Parathyroid adenoma (tissue), 2 donors: Measurements from ENCODE around the gene CNTN4.
A peak's percentile ranks its signal among the peaks of the same experiment; 100 is the strongest.

ENCODE experiments used
- H2AFZ ChIP-seq: fragments of 300-600 bp; sonication (generic); one replicate; pipeline ENCODE4 v1.7.0; 2017; ENCODE audit warnings: antibody characterized with exemption, mild to moderate bottlenecking
- H3K27ac ChIP-seq: fragments of 300-600 bp; sonication (generic); one replicate; pipeline ENCODE4 v1.7.0; 2017
- H3K27me3 ChIP-seq: fragments of 300-600 bp; sonication (generic); one replicate; pipeline ENCODE4 v1.7.0; 2017; ENCODE audit warnings: low read length; ENCODE audit not compliant: control insufficient read depth, insufficient read depth
- H3K36me3 ChIP-seq: fragments of 300-600 bp; sonication (generic); one replicate; pipeline ENCODE4 v1.7.0; 2017; ENCODE audit warnings: low read length; ENCODE audit not compliant: control insufficient read depth, insufficient read depth
- H3K4me1 ChIP-seq: fragments of 300-600 bp; sonication (generic); one replicate; pipeline ENCODE4 v1.7.0; 2017; ENCODE audit warnings: control low read depth
- H3K4me2 ChIP-seq: fragments of 300-600 bp; sonication (generic); one replicate; pipeline ENCODE4 v1.7.0; 2017; ENCODE audit warnings: low read length
- H3K4me3 ChIP-seq: fragments of 300-600 bp; sonication (generic); one replicate; pipeline ENCODE4 v1.7.0; 2017; ENCODE audit warnings: low read depth, low read length
- H3K79me2 ChIP-seq: fragments of 300-600 bp; sonication (generic); one replicate; pipeline ENCODE4 v1.7.0; 2017; ENCODE audit warnings: control low read depth
- H3K9ac ChIP-seq: fragments of 300-600 bp; sonication (generic); one replicate; pipeline ENCODE4 v1.7.0; 2017; ENCODE audit warnings: mild to moderate bottlenecking
- H3K9me3 ChIP-seq: fragments of 300-600 bp; sonication (generic); one replicate; pipeline ENCODE4 v1.7.0; 2017; ENCODE audit warnings: low read length; ENCODE audit not compliant: control insufficient read depth
- CTCF ChIP-seq: fragments of 300-600 bp; sonication (generic); IDR thresholded peaks from one replicate; pipeline ENCODE4 v1.7.0; 2017; ENCODE audit warnings: antibody characterized with exemption, mild to moderate bottlenecking
- donor health status: primary hyperparathyroidism.

Gene CNTN4

GRCh38 chr3:2838546-2839157 is 740.0 kb downstream of the CNTN4 start:
- H3K27ac ChIP-seq: no peak overlapping the region
- H3K4me2 ChIP-seq: no peak overlapping the region
- H3K4me3 ChIP-seq: no peak overlapping the region
- H3K4me1 ChIP-seq: peaks cover 9% of the 10 kb centered on the region
- no peak for TF ChIP-seq CTCF
- no peaks in the 10 kb centered on the region for H3K79me2 ChIP-seq
- H3K27me3 ChIP-seq: no peaks in the 10 kb centered on the region
- H3K36me3 ChIP-seq: no peaks in the 10 kb centered on the region
- H3K9ac ChIP-seq: no peak overlapping the region
- H3K9me3 ChIP-seq: no peaks in the 10 kb centered on the region
- no peak overlapping the region for H2AFZ ChIP-seq

DNA sequence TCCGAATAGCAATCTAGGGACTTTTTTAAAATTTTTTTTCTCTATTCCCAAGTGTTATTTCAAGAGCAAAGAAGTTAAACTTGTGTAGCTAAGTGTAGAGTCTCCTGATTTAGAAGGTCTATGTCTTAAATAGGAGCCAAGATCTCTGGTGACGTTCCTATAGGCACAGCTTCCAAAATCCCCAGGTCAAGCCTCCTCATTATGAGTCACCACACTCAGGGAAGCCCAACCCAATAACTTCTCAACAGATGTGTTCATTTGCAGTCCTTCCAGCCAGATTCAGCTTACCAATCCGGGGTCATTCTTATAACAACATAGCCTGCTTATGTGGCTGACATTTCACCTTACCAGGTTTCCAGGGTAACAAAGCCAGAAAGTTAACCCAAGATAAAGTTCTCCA is 741.2 kb downstream of the CNTN4 start:
- Histone ChIP-seq H3K9ac (no peak overlapping the region), H3K36me3 (no peaks in the 10 kb centered on the region), H3K4me1 (peaks cover 9% of the 10 kb centered on the region), H3K27me3 (no peaks in the 10 kb centered on the region), H3K4me3 (no peak overlapping the region), H2AFZ (no peak overlapping the region), H3K9me3 (no peaks in the 10 kb centered on the region), H3K27ac (no peak overlapping the region), H3K79me2 (no peaks in the 10 kb centered on the region), H3K4me2 (no peak overlapping the region)
- no peak for TF ChIP-seq CTCF

GRCh38 chr3:2847062-2847841 is 748.6 kb downstream of the CNTN4 start:
- Histone ChIP-seq H3K9ac (no peak overlapping the region), H3K4me2 (no peak overlapping the region), H3K4me3 (no peak overlapping the region), H3K4me1 (peaks cover 16% of the 10 kb centered on the region), H3K27me3 (no peaks in the 10 kb centered on the region), H3K9me3 (no peaks in the 10 kb centered on the region), H3K27ac (peak overlapping the region; percentile 25), H3K79me2 (no peaks in the 10 kb centered on the region), H2AFZ (peak overlapping the region; percentile 44), H3K36me3 (no peaks in the 10 kb centered on the region)
- TF ChIP-seq CTCF: no peak

DNA sequence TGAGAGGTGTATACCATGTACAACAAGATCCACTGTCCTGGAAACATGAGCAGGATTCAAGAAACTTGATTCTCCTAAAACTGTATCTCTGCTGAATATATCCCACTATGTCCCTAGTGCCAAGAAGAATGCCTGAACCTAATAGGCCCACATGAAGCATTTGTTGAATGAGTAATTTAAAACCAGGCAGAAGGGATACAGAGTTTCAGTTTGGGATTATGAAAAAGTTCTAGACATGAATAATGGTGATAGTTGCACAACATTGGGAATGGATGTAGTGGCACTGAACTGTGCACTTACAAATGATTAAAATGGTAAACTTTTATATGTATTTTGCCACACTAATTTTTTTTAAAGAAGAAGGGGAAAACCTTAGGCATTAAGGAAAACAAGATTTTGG is 750.4 kb downstream of the CNTN4 start:
- H3K4me3 ChIP-seq: no peak overlapping the region
- no peak overlapping the region for H3K4me2 ChIP-seq
- H3K36me3 ChIP-seq: no peaks in the 10 kb centered on the region
- H3K79me2 ChIP-seq: no peaks in the 10 kb centered on the region
- H2AFZ ChIP-seq: no peak overlapping the region
- H3K9ac ChIP-seq: no peak overlapping the region
- no peak overlapping the region for H3K27ac ChIP-seq
- TF ChIP-seq CTCF: no peak
- no peaks in the 10 kb centered on the region for H3K27me3 ChIP-seq
- no peaks in the 10 kb centered on the region for H3K9me3 ChIP-seq
- H3K4me1 ChIP-seq: peaks cover 16% of the 10 kb centered on the region

DNA sequence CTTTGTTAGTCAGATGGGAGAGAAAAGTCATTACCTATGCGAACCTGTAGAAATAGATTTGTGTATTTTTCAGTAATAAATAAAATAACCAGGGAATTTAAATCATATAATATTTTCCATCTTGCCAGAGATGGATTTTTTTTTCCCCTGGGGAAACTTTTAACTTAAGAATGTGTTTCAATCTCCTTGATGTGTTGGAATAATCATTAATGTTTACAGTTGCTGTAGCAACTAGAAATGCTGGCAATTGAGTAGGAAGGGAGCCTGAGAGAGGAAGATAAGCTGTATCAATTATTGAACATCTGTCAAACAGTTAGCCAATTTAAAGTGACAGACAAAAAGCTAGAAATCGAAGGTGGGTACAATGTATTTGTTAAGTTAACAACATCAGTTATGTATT is 752.0 kb downstream of the CNTN4 start:
- no peak overlapping the region for H3K9ac ChIP-seq
- peaks cover 22% of the 10 kb centered on the region for H3K4me1 ChIP-seq
- H3K36me3 ChIP-seq: no peaks in the 10 kb centered on the region
- H3K27ac ChIP-seq: no peak overlapping the region
- no peaks in the 10 kb centered on the region for H3K79me2 ChIP-seq
- no peak overlapping the region for H3K4me3 ChIP-seq
- H2AFZ ChIP-seq: no peak overlapping the region
- no peak overlapping the region for H3K4me2 ChIP-seq
- no peak for TF ChIP-seq CTCF
- no peaks in the 10 kb centered on the region for H3K9me3 ChIP-seq
- H3K27me3 ChIP-seq: no peaks in the 10 kb centered on the region
